ENCODE data around the gene HSPB7. TPM values are rescaled to one million over a fixed set of nuclear protein-coding genes. Genes with fewer than 3 reads are reported as not detected.

The HSPB7 gene
- total and polyA plus RNA-seq, 2 experiments from 2014 or later: 0.13 TPM; not detected in 1

DNA sequence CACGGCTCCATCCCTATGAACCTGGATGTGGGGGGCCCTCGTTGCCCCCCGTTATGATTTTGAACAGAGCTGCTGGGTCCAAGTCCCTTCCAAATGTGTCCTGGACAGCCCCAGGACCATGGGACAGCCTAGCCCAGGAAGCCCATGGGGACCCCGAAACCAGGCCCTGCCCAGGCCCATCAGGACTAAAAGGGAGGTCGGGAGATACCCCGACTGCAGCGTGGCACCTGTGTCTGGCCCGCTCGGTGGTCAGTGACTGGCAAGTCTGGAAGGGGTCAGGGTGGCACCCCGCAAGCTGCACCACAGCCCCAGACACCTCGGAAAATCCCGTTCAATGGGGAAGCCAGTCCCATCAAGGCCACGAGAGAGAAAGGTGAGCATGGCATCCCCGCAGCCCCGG lies 24.2 kb downstream of the HSPB7 start:
- Histone ChIP-seq H3K27me3 (ENCODE audit: insufficient read depth) (no peaks in the 10 kb centered on the region), H3K36me3 (ENCODE audit: insufficient read depth) (no peaks in the 10 kb centered on the region), H2AFZ (no peak overlapping the region), H3K79me2 (replicated peaks; ENCODE audit: insufficient read depth) (no peaks in the 10 kb centered on the region), H3K4me1 (ENCODE audit: insufficient read depth) (no peaks in the 10 kb centered on the region), H3K4me2 (no peak overlapping the region), H3K27ac (ENCODE audit: low read depth) (no peak overlapping the region), H3K9me2 (ENCODE audit: insufficient read depth) (no peaks in the 10 kb centered on the region), H3F3A (replicated peaks; ENCODE audit: low read depth) (no peaks in the 10 kb centered on the region), H3K4me3 (no peak overlapping the region), H4K20me1 (replicated peaks; ENCODE audit: insufficient read depth) (no peaks in the 10 kb centered on the region)
- DNase-seq (ENCODE audit: low spot score) (no peak), ATAC-seq (no peak)
- H3K27me3 Mint-ChIP-seq (ENCODE audit: insufficient read depth, low read depth, poor library complexity): peaks cover 6% of the 10 kb centered on the region
- TF ChIP-seq NANOG (IDR thresholded peaks at IDR 0.05; ENCODE audit: borderline replicate concordance) (no peak), POLR2AphosphoS5 (IDR thresholded peaks at IDR 0.05; ENCODE audit: low read depth) (no peak), JUNB (IDR thresholded peaks at IDR 0.05; ENCODE audit: unreplicated experiment) (no peak), EZH2 (IDR thresholded peaks at IDR 0.05; ENCODE audit: low read depth, unreplicated experiment) (no peak), EZH2phosphoT487 (IDR thresholded peaks at IDR 0.05; ENCODE audit: unreplicated experiment) (no peak), CREB1 (CRISPR knock-in tag; IDR thresholded peaks at IDR 0.05; ENCODE audit: low read depth) (no peak), ZNF114 (CRISPR knock-in tag; IDR thresholded peaks at IDR 0.05) (no peak), CTCF (conservative IDR thresholded peaks at IDR 0.05; ENCODE audit: low read depth in 2 of 2) (no peak), ZNF331 (CRISPR knock-in tag; IDR thresholded peaks at IDR 0.05; ENCODE audit: low read depth) (no peak), STAT1 (IDR thresholded peaks at IDR 0.05; ENCODE audit: unreplicated experiment) (no peak), ETS1 (IDR thresholded peaks at IDR 0.05) (no peak)
- TF ChIP-seq, protein P1, sequence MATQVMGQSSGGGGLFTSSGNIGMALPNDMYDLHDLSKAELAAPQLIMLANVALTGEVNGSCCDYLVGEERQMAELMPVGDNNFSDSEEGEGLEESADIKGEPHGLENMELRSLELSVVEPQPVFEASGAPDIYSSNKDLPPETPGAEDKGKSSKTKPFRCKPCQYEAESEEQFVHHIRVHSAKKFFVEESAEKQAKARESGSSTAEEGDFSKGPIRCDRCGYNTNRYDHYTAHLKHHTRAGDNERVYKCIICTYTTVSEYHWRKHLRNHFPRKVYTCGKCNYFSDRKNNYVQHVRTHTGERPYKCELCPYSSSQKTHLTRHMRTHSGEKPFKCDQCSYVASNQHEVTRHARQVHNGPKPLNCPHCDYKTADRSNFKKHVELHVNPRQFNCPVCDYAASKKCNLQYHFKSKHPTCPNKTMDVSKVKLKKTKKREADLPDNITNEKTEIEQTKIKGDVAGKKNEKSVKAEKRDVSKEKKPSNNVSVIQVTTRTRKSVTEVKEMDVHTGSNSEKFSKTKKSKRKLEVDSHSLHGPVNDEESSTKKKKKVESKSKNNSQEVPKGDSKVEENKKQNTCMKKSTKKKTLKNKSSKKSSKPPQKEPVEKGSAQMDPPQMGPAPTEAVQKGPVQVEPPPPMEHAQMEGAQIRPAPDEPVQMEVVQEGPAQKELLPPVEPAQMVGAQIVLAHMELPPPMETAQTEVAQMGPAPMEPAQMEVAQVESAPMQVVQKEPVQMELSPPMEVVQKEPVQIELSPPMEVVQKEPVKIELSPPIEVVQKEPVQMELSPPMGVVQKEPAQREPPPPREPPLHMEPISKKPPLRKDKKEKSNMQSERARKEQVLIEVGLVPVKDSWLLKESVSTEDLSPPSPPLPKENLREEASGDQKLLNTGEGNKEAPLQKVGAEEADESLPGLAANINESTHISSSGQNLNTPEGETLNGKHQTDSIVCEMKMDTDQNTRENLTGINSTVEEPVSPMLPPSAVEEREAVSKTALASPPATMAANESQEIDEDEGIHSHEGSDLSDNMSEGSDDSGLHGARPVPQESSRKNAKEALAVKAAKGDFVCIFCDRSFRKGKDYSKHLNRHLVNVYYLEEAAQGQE (IDR thresholded peaks at IDR 0.05; ENCODE audit: unreplicated experiment): no peak
- TF ChIP-seq, protein P2, sequence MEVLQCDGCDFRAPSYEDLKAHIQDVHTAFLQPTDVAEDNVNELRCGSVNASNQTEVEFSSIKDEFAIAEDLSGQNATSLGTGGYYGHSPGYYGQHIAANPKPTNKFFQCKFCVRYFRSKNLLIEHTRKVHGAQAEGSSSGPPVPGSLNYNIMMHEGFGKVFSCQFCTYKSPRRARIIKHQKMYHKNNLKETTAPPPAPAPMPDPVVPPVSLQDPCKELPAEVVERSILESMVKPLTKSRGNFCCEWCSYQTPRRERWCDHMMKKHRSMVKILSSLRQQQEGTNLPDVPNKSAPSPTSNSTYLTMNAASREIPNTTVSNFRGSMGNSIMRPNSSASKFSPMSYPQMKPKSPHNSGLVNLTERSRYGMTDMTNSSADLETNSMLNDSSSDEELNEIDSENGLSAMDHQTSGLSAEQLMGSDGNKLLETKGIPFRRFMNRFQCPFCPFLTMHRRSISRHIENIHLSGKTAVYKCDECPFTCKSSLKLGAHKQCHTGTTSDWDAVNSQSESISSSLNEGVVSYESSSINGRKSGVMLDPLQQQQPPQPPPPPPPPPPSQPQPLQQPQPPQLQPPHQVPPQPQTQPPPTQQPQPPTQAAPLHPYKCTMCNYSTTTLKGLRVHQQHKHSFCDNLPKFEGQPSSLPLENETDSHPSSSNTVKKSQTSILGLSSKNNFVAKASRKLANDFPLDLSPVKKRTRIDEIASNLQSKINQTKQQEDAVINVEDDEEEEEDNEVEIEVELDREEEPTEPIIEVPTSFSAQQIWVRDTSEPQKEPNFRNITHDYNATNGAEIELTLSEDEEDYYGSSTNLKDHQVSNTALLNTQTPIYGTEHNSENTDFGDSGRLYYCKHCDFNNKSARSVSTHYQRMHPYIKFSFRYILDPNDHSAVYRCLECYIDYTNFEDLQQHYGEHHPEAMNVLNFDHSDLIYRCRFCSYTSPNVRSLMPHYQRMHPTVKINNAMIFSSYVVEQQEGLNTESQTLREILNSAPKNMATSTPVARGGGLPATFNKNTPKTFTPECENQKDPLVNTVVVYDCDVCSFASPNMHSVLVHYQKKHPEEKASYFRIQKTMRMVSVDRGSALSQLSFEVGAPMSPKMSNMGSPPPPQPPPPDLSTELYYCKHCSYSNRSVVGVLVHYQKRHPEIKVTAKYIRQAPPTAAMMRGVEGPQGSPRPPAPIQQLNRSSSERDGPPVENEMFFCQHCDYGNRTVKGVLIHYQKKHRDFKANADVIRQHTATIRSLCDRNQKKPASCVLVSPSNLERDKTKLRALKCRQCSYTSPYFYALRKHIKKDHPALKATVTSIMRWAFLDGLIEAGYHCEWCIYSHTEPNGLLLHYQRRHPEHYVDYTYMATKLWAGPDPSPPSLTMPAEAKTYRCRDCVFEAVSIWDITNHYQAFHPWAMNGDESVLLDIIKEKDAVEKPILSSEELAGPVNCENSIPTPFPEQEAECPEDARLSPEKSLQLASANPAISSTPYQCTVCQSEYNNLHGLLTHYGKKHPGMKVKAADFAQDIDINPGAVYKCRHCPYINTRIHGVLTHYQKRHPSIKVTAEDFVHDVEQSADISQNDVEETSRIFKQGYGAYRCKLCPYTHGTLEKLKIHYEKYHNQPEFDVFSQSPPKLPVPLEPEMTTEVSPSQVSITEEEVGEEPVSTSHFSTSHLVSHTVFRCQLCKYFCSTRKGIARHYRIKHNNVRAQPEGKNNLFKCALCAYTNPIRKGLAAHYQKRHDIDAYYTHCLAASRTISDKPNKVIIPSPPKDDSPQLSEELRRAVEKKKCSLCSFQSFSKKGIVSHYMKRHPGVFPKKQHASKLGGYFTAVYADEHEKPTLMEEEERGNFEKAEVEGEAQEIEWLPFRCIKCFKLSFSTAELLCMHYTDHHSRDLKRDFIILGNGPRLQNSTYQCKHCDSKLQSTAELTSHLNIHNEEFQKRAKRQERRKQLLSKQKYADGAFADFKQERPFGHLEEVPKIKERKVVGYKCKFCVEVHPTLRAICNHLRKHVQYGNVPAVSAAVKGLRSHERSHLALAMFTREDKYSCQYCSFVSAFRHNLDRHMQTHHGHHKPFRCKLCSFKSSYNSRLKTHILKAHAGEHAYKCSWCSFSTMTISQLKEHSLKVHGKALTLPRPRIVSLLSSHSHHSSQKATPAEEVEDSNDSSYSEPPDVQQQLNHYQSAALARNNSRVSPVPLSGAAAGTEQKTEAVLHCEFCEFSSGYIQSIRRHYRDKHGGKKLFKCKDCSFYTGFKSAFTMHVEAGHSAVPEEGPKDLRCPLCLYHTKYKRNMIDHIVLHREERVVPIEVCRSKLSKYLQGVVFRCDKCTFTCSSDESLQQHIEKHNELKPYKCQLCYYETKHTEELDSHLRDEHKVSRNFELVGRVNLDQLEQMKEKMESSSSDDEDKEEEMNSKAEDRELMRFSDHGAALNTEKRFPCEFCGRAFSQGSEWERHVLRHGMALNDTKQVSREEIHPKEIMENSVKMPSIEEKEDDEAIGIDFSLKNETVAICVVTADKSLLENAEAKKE (CRISPR knock-in tag; IDR thresholded peaks at IDR 0.05): no peak
- H3K9me3 Mint-ChIP-seq: no peaks in the 10 kb centered on the region
- H3K36me3 Mint-ChIP-seq (ENCODE audit: low read depth): no peaks in the 10 kb centered on the region
- no peaks in the 10 kb centered on the region for H3K4me1 Mint-ChIP-seq
- no peak overlapping the region for H3K4me3 Mint-ChIP-seq
- no peak overlapping the region for H3K27ac Mint-ChIP-seq
